ENCODE results near the gene DLEC1.

DNA sequence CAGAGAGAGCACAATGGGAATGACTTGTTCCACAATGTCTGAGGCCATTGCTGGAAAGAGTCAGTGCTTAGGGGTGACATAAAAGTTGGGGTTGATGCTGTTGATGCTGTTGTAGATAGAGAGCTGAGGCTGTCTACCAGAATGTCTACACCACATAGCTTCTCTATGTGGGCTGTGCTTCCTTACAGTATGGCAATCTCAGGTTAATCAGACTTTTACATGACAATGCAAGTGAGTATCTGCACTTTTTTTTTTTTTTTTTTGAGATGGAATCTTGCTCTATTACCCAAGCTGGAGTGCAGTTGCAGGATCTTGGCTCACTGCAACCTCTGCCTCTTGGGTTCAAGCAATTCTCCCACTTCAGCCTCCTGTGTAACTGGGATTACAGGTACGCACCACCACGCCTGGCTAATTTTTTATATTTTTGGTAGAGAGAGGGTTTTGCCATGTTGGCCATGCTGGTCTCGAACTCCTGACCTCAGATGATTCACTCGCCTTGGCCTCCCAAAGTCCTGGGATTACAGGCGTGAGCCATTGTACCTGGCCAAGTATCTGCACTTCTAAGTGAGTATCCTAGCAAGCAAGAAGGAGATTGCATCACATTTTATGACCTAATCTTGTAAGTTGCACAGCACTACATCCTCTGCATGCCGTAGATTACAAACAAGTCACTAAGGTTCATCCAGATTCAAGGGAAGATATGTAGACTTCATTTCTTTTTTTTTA is 28.7 kb downstream of the DLEC1 start:
- TF ChIP-seq POLR2AphosphoS5 (IDR thresholded peaks at IDR 0.05; ENCODE audit: low read depth, low read length) (no peak), POLR2A (IDR thresholded peaks at IDR 0.05; ENCODE audit: low read depth, low read length) (no peak), SPI1 (IDR thresholded peaks at IDR 0.05; ENCODE audit: low read depth, low read length) (no peak), POU2F2 (IDR thresholded peaks at IDR 0.05; ENCODE audit: low read depth, low read length) (no peak), TAF1 (IDR thresholded peaks at IDR 0.05; ENCODE audit: low read depth, low read length) (no peak), PAX5 (IDR thresholded peaks at IDR 0.05; ENCODE audit: insufficient read depth, low read length, severe bottlenecking) (no peak)
